NCI-H1694 (cell line): Measurements from ENCODE around the gene PRR36.

Experiments used
- DNase-seq: peaks from one replicate; lab custom pipeline; 2025; lab: John Stamatoyannopoulos, UW

The PRR36 gene

GRCh38 chr19:7912697-7913564, 38.7 kb upstream of the PRR36 start:
- no peak for DNase-seq

- no peak for DNase-seq
These were observed 38.0 kb upstream of the PRR36 start for GRCh38 chr19:7912144-7912696.

DNA sequence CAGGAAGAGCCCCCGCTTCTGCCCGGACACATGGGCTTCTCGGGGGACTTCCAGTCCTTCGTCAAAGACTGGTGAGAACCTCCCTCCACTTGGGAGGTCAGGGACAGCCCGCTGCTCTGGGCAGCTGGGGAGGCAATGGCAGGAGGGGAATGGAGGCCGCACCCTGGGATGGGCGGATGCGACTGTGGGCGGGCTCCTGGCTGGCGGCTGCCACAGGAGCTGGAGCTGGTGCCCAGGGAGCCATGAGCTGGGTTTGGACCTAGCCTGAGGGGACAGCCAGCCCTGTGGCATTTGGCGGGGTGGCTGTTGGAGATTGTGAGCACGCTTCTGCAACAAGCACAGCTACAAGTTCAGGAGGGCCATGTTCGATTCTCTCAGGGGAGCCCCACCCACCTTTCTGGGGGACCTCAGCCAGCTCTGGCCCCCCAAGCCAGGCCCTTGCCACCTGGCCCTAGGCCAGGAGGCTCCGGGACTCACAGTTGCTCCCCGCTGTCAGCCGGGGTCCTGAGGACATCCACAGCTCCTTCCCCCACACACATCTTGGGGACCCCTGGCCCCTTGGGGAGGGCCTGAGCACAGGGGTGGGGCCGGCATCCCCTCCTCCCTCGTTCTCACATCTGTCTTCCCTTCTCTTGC, 37.4 kb upstream of the PRR36 start:
- no peak for DNase-seq

DNA sequence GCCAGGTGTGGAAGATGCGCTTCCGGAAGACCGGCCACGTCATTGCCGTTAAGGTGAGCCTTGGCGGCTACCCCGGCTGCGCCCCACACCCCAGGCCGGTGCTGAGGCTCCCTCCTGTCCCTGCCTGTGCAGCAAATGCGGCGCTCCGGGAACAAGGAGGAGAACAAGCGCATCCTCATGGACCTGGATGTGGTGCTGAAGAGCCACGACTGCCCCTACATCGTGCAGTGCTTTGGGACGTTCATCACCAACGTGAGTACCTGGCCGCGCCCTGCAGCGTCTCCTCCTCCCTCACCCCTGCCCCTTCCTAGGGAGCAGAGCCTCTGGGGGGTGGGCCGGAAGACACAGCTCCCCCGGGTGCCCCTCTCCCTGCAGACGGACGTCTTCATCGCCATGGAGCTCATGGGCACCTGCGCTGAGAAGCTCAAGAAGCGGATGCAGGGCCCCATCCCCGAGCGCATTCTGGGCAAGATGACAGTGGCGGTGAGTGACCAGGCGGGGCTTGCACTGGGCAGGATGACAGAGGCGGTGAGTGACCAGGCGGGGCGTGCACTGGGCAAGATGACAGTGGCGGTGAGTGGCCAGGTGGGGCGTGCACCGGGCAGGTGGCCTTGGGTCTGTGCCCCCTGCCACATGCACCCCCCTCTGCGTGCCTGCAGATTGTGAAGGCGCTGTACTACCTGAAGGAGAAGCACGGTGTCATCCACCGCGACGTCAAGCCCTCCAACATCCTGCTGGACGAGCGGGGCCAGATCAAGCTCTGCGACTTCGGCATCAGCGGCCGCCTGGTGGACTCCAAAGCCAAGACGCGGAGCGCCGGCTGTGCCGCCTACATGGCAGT, 36.4 kb upstream of the PRR36 start:
- DNase-seq, result no peak

DNA sequence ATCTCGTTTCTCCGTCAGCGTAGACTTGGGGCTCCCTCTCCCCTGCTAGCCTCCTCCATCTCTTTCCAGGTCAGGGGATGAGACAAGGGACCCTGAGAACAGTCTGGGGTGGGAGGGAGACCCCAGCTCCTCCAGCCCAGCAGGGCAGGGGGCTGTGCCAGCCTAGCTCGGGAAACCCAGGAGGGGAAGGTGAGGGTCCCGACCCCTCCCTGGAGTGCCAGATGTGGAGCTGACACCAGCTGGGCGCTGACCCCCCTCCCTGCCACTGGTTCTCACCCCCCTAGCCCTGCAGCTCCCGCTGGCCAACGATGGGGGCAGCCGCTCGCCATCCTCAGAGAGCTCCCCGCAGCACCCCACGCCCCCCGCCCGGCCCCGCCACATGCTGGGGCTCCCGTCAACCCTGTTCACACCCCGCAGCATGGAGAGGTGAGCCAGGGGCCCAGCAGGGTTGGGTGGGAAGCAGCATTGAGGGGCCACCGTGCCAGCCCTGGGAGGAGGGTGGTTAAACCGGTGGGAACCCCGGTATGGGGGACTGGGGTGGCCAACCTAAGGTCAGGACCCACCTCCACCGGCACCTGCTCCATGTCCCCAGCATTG, 35.4 kb upstream of the PRR36 start:
- no peak for DNase-seq

DNA sequence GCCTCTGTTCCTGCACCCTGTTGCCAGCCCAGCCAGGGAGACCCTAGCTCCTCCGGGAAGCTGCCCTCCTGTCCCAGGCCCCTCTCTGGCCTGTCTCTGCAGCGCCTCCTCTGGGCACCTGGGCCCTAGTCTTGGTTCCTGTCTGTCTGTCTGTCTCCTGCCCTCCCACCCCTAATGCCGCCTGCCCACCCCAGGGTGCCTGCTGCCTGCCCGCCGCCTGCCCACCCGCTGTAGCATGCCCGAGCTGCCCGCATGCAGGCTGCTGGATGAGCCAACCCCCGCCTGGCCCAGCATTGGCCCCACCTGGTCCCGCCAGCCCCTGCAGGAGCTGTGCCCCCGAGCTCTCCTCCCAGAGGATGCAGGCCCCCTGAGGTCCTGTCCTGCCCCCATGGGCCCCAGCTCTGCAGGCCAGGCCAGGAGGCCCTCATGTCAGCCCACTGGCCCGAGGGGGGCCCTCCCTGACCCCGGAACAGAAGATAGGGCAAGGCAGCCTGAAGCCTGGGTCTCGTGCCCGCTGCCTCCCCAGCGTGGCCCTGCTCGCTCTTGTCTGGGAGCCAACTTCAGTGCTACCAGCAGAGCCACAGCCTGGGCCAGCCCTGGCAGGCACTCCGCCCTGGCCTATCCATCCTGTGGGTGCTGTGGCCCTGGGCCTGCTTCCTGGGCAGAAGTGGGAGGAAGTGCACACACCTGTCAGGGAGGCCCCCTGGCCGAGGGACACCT, 34.7 kb upstream of the PRR36 start:
- no peak for DNase-seq

DNA sequence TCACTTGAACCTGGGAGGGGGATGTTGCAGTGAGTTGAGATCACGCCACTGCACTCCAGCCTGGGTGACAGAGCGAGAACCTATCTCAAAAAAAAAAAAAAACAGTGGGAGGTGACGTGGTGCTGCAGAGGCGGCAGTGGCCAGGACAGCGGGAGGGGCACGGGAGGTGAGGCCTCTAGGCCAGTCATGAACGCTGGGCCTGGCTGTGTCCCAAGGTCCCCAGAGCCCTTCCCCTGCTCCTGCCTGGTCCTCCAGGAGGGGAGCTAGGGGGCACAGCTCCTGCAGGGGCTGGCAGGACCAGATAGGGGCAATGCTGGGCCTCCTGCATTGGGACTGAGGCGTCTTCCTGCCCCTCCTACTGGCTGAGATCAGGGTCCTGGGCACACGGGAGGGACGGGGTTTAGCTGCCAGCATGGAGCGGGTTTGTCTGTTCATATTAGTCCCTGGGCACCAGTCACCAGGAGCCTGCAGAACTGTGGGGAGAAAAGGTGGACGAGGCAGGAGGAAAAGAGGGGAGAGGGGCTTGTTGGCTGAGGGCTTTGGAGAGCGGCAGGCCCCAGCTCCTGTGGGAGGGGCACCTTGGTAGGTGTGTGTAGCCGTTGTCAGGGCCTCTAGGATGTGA, 34.0 kb upstream of the PRR36 start:
- DNase-seq, result no peak

GRCh38 chr19:7907544-7907943, 33.4 kb upstream of the PRR36 start:
- no peak for DNase-seq

- DNase-seq, result no peak
These were observed 32.9 kb upstream of the PRR36 start for GRCh38 chr19:7907122-7907521.

GRCh38 chr19:7905859-7906258, 31.7 kb upstream of the PRR36 start:
- no peak for DNase-seq

GRCh38 chr19:7905268-7905667, 31.1 kb upstream of the PRR36 start:
- DNase-seq, result no peak

DNA sequence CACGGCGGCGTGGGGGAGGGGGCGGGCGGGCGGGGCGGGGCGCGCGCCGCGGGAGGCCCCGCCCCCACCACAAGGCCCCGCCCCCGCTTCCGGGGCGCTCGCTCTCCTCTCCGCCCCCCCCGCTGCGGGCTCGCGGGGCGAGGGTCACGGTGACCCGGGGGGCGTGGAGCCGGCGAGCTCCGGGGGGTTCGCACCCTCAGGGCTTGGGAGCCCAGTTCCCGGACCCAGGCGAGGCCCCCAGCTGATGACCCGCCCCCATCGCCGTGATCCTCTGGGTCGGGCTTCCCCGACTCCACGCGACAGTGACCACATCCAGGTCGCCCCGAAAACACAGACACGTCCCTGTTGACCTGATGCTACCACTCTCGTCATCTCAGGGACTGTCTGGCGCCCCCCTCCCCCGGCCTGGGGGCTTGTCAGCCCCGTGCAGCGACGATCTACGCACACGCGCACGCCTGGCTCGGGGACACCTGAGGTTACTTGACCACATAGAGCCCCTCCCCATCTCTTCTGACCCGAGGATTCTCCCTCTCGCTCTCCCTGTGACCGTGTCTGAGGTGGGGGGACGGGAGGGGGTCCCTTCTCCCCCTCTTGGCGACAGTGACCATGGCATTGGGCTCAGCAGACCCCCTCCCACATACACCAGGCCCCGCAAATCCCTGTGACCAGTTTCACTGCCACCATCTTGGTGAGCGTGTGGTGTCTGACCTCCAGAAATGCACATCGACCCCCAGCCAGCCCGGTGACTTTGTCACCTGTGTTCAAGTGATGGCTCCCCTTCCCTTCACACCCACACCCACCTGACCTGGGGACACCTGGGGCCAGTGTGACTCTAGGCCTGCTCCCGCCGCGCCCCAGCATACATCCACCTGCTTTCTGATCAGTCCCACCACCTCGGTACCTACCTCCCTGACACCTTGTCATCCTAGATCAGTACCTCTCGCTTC, 30.2 kb upstream of the PRR36 start:
- DNase-seq, result no peak

DNA sequence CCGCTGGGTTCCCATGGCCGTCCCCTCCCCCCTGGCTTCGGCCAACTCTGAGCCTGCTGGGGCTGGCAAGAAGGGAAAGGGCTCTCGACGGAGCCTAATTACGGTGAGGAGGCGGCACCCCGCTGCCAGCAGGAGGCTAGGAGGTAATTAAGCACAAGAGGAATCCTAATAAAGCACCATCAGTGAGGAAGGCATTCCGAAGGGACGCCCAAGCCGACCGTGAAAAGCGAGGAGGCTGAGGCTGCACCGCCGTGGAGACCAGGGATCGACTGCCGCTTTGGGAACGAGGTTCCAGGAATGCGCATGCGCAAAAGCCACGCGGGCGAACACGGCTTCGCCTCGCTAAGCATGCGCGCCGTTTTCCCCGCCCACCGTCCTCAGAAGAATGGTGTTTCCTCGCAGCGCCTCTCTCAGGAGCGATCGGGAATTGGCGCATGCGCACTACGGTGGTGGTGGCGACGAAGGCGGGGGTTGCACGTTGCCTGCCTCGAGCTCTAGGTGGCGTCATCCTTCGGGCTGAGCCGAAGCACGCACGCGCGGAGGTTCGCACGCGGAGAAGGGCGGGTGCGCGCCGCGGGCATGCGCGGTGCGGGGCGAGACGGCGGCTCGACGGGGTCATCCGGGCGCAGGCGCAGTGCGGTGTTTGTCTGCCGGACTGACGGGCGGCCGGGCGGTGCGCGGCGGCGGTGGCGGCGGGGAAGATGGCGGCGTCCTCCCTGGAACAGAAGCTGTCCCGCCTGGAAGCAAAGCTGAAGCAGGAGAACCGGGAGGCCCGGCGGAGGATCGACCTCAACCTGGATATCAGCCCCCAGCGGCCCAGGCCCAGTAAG, 29.3 kb upstream of the PRR36 start, which contains the start of gene MAP2K7:
Gene MAP2K7 (plus strand): TSS at position 634 of the 830 bp plus-strand sequence. CDS start 68 bp downstream, at position 702.
- DNase-seq, result peak; percentile 98

GRCh38 chr19:7902796-7903243, 28.6 kb upstream of the PRR36 start:
- DNase-seq, result no peak

- no peak for DNase-seq
These were observed 27.1 kb upstream of the PRR36 start for GRCh38 chr19:7901337-7901736.

- DNase-seq, result no peak
These were observed 26.7 kb upstream of the PRR36 start for GRCh38 chr19:7900931-7901330.

DNA sequence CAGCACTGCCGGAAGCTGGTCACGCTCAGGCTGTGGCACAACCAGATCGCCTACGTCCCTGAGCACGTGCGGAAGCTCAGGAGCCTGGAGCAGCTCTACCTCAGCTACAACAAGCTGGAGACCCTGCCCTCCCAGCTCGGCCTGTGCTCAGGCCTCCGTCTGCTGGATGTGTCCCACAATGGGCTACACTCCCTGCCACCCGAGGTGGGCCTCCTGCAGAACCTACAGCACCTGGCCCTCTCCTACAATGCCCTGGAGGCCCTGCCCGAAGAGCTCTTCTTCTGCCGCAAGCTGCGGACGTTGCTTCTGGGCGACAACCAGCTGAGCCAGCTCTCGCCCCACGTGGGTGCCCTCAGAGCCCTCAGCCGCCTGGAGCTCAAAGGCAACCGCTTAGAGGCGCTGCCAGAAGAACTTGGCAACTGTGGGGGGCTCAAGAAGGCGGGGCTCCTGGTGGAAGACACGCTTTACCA, 26.2 kb upstream of the PRR36 start:
- DNase-seq, result no peak

DNA sequence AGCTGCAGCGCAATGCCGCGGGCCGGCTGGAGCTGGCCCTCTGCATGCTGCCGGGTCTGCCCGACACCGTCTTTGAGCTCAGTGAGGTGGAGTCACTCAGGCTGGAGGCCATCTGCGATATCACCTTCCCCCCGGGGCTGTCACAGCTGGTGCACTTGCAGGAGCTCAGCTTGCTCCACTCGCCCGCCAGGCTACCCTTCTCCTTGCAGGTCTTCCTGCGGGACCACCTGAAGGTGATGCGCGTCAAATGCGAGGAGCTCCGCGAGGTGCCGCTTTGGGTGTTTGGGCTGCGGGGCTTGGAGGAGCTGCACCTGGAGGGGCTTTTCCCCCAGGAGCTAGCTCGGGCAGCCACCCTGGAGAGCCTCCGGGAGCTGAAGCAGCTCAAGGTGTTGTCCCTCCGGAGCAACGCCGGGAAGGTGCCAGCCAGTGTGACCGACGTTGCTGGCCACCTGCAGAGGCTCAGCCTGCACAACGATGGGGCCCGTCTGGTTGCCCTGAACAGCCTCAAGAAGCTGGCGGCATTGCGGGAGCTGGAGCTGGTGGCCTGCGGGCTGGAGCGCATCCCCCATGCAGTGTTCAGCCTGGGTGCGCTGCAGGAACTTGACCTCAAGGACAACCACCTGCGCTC, 25.7 kb upstream of the PRR36 start:
- no peak for DNase-seq
